HG03135 (cell line): ENCODE measurements around the gene TRIM37.
"Not testable (repeated sequence)": the region's sequence is repeated elsewhere in the genome, so short reads cannot be mapped to it uniquely, and the experiment has no call there.

Experiments
- ATAC-seq: cut with Tn5 transposase; IDR thresholded peaks from one replicate; pipeline ENCODE4 v1.9.1; 2021; ENCODE audit warnings: mild to moderate bottlenecking, moderate library complexity; ENCODE audit not compliant: unreplicated experiment

Gene TRIM37, protein sequence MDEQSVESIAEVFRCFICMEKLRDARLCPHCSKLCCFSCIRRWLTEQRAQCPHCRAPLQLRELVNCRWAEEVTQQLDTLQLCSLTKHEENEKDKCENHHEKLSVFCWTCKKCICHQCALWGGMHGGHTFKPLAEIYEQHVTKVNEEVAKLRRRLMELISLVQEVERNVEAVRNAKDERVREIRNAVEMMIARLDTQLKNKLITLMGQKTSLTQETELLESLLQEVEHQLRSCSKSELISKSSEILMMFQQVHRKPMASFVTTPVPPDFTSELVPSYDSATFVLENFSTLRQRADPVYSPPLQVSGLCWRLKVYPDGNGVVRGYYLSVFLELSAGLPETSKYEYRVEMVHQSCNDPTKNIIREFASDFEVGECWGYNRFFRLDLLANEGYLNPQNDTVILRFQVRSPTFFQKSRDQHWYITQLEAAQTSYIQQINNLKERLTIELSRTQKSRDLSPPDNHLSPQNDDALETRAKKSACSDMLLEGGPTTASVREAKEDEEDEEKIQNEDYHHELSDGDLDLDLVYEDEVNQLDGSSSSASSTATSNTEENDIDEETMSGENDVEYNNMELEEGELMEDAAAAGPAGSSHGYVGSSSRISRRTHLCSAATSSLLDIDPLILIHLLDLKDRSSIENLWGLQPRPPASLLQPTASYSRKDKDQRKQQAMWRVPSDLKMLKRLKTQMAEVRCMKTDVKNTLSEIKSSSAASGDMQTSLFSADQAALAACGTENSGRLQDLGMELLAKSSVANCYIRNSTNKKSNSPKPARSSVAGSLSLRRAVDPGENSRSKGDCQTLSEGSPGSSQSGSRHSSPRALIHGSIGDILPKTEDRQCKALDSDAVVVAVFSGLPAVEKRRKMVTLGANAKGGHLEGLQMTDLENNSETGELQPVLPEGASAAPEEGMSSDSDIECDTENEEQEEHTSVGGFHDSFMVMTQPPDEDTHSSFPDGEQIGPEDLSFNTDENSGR

DNA sequence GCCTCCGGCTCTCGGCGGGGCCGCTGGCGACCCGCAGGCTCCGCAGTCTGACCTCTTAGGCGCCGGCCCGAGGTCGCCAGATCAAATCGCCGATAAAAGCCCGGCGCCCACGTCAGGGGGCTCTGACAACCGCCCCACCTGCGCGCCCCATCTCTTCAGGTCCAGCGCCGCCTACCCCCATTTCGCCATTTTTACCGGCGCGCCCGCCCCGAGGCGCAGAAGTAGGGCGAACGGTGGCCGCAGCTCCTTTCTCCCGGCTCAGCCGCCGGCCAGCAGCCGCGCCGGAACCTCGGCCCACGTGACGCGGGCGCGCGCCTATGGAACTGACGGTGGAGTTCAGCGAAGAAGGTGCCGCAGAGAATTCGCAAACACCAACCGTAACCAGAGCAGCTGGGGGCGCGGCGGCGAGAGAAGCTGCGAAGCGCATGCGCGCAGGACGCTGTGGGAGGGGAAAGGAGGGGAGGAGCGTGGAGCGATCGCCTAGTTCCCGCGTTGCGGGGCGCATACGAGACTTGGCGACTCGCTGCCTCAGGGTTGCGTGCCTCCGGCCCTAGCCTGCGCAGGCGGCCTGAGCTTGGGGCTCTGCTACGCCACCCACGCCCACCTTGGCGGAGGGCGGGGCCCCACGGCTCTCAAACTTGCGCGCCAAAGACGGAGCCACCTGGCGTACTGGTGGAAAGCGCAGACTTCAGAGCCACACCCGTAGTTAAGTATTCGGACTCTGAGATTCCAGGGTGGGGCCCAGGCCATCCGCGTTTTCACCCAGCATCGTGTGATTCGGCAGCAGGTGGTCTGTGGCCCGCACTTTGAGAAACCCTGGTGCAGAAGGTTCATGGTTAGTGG is at the start of gene TRIM37:
Gene TRIM37, minus strand, starts transcription at position 418 of the 843 bp plus-strand sequence. CDS start 419 bp downstream, outside the sequence.
- ATAC-seq = peak; percentile 92

DNA sequence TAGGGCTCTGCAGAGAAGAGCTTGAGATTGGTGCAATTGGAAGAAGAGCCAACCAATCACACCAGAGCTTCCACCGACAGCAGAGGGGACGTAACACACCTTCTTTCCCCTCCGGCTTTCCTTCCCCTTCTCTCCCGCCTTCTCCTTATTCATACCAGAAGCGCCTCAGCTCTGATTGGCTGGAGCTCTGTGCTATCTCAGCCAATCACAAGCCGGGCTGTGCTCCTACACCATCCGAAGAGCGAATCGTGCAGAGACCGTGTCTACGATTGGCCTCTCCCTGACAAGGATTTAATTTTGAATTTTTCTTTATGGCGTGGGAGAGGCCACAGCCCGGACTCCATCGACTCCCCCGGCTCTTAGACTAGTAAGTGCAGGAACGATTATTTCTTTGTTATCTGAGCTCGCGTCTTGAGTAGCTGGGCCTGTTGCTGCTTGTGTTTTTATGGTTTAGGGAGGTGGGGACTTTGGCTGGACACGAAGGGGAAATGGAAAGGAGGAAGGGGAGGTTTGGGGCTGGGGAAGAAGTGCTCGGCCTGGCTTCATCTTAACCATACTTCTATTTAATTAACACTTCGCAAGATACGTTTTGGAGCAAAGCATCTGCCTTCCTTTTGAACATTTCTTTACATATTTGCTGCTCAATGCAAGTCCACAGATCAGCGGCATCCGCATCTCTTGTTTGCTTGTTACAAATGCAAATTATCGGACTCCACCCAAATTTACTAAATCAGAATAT is 48.9 kb upstream of the TRIM37 start, which contains the start of gene PRR11:
Gene PRR11, plus strand, starts transcription at position 308 of the 739 bp plus-strand sequence. CDS start 14,007 bp downstream, outside the sequence.
- peak; percentile 88 for ATAC-seq

DNA sequence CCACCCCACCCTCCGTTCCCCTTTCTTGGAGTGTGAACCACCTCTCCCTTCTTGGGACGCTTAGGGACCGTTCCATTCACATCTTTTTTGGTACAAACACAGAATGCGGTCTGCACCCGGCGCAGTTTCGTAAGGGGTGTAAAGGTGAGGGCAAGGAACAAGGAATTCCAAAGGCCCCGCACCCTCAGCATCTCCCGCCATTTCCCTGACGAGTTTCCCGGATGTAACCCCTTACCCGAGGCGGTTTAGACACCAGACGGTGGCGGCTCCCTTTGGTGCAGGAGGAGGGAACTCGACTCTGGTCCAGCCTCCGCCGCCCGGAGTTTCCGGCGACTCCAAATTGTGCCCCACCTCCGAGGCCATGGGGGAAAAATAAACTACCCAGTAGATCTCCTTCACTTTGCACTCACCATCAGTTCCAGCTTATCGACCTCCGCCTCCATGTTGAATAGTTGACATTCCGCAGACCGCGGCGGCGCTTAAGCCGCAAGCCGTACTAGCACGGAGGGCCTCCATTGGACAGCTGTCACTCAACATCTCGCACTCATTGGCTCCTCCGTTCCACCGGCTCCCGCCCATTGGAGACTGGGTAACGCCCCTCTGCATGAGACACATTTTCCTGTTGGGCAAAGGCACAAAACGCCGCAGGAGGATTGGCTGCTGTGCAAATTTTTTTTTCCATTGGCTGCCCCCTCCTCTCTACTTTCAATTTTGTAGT is 48.2 kb upstream of the TRIM37 start, which contains the start of gene SKA2:
Gene SKA2, minus strand, starts transcription at position 466 of the 718 bp plus-strand sequence. Its CDS starts 23 bp downstream, at position 443.
- peak; percentile 80 for ATAC-seq

DNA sequence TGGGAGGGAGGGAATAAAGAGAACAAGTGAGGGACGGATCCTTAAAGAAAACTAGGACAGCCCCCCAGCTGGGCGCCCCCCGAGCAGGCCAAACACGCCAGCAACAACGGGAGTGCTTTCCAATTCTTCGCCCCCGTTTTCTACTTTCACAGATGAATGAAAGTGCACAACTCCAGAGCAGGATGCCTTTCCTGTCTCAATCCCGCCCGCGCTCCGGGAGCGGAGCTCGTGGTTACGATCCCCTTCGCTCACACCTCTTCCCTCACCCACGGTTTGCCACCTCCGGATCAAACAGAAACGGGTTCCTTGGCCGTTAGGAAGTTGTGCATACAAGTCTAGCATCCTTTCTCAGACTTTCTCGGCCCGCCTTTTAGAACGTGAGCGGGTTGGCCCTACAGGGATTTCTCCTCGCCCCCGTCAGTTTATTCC is 47.6 kb upstream of the TRIM37 start:
- ATAC-seq = no peak

DNA sequence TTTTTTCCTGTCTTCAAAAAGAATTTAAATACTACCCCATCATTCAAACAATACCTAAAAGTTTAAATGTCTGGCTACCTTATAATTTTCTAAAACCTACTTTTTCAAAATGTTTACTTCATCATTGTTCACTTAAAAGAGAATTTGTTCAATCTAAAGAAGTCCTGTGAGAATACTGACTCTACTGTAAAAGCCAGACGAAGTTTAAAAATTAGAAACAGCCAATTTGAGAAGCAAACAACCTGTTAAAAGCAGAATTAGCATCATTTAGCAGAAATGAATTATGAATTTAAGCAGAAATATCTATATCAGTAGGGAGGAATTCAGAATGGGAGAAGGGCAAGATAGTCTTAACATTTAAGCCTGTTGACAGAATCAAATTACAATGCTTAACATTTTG is 46.2 kb upstream of the TRIM37 start:
- no peak for ATAC-seq

DNA sequence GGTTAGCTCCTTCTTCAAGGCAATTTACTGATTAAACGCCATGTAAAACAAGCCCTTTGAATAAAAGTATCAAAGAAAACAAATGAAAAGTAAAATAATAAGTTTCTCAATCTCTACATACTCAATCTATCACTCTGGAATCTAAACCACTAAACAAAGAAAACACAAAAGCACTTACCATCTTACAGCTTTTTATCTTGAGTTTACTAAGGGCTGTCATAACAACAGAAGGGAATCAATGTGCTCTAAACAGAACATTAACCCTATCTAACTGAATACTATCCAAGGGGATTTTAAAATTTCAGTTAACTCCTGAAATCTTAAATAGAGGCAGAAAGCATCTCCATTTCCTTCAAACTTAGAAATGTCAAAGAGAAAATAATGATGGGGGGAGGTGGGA is 44.9 kb upstream of the TRIM37 start:
- ATAC-seq = no peak

DNA sequence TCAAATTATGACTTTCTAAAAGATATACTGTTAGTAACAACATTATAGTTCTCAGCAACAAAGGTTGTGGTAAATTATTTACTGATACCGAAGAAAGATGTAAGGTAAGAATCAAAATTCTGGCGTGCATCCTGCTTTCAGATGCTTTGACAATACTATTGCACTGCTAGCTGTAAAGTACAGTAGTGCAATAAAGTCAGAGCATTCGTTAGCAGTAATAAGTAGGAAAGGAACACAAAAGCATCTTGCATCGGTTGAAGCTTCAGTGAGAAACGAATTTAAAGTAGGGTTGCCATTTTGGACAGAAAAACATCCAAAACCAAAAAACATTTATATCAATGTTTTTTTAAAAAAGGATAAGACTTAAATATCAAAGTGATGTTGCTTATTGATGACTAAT is 44.3 kb upstream of the TRIM37 start:
- no peak for ATAC-seq

DNA sequence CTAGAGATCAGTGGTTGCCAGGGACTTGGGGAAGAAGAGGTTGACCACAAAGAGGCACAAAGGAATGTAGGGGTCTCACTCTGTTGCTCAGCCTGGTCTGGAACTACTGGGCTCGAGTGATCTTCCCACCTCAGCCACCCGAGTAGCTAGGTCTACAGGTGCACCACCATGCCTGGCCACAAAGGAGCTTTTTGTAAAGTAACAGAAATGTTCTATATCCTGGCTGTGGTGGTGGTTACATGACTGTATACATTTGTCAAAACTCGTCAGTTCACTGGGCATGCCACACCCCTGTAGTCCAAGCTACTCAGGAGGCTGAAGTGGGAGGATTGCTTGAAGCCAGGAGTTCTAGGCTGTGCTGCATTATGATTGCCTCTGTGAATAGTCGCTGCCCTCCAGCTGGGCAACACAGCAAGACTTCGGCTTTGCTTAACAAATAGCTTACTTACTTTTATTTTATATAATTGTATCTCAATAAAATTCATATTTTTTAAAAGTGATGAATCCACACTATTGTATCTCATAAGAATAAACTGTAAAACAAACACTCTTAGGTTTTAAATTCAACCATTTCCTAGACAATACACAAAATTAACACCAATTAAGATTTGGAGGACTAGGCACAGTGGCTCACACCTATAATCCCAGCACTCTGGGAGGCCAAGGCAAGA is 43.3 kb upstream of the TRIM37 start:
- ATAC-seq = no peak

DNA sequence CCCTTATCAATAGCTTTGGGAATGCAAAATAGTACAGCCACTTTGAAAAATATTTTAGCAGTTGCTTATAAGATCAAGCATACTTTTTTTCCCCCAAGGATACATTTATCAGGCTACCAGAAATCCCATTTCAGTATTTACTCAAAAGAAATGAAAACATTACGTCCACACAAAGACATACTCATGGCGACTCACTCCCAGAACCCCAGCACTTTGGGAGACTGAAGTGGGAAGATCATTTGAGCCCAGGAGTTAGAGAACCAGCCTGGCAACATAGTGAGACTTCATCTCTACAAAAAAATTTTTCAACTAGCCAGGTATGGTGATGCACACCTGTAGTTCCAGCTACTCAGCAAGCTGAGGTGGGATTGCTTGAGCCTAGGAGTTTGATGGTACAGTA is 42.4 kb upstream of the TRIM37 start:
- ATAC-seq = no peak

DNA sequence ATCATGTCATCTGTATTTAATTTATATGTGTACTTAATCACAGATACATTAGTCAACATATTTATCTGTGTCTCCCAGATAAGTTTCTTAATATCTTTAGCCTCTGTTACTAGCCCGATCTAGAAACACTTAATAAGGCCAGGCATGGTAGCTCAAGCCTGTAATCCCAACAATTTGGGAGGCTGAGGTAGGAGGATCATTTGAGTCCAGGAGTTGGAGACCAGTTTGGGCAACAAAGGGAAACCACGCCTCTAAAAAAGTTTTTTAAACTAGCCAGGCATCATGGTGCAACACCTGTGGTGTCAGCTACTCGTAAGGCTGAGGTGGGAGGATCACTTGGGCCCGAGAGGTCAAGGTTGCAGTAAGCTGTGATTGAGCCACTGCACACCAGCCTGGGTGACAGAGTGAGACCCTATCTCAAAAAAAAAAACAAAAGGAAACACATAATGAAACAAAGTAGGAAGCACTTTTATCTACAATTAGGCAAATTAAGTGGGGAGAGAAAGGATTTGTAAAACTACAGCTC is 39.0 kb upstream of the TRIM37 start:
- no peak for ATAC-seq

DNA sequence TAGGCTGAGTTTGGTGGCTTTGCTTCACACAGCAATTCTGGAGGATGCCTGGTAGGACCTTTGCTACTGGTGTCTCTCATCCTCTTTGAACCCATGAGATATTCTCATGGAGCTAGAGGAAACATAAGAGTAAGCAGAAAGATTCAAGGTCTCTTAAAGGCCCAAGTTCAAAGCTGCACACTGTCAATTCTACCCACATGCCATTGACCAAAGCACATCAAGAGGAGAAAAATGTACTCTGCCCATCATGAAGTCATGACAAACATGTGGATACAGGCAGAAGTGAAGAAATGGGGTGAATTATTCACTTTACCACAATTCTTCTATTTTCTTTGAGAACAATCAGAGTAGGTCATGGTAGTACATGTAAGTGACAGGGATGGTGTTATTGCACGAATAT is 35.2 kb upstream of the TRIM37 start:
- no peak for ATAC-seq

DNA sequence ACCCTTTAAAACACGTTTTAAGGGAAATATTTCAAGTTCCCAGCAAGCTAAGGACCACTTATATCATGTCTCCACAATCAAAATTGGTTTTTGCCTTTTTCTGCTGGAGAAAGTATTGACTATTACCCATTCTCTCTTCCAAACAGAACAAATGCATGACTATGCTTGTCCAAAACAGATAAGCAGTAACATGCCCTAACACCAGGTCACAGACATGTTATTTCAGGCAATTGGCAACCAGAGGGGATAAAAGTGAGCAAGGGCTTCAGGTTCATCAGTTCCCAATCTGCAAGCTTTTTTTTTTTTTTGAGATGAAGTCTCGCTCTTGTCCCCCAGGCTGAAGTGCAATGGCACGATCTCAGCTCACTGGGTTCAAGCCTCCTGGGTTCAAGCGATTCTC is 33.3 kb upstream of the TRIM37 start:
- no peak for ATAC-seq

DNA sequence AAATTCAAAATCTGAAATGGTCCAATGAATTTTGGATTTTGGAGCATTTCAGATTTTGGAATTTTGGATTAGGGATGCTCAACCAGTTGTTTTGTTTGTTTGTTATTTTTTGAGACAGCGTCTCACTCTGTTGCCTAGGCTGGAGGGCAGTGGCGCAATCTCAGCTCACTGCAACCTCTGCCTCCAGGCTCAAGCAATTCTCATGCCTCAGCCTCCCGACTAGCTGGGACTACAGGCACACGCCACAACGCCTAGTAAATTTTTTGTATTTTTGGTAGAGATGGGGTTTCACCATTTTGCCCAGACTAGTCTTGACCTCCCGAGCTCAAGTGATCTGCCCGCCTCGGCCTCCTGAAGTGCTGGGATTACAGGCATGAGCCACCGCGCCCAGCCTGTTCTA is 31.7 kb upstream of the TRIM37 start:
- not testable (repeated sequence) for ATAC-seq

DNA sequence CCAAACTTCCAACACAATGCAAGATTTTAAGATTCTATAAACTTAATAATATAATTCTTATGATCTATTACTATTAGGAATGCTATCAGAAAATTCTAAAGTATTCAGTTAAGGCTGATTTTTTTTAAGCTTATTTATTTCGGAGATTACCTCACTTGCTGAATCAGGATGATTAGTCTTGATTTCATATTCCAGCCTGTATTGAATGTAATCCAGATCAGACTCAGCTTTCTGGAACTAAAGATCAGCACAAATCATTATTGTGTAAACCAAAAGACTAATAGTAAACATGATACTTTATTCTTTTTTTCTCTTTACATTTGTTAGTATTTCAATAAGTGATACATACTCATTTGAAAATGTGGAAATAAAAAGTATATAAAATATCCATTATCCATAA is 24.5 kb upstream of the TRIM37 start:
- no peak for ATAC-seq

DNA sequence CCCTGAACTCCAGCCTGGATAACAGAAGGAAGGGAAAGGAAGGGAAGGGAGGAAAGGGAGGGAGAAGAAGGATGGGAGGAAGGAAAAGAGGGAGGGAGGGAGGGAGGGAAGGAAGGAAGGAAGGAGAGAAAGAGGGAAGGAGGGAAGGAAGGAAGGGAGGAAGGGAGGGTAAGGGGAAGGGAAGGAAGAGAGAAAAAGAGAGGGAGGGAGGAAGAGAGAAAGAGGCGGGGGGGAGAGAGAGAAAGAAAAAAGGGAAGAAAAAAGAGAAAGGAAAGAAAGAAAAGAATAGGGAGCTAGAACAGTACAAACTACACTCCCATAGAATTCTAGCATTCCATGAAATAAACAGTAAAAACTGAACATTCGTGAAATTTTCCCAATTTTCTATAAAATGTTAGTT is 23.1 kb upstream of the TRIM37 start:
- ATAC-seq = no peak

DNA sequence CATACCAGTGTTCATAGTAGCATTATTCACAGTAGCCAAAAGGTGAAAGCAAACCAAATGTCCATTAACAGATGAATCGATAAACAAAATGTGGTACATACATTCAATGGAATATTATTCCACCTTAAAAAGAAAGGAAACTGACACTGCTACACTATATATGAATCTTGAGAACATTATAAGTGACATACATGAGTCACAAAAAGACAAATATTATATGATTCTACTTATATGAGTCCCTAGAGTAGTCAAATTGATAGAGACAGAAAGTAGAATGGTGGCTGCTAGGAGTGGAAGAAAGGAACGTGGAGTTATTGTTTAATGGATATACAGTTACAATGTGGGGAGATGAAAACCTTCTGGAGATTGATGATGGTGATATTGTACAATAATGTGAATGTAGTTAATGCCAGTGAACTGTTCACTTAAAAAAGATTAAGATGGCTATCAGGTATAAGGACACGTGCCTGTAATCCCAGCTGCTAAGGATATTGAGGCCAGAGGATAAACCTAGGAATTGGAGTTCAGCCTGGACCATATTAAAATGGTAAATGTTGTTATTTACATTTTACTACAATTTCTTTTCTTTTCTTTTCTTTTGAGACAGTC is 20.2 kb upstream of the TRIM37 start:
- ATAC-seq = no peak

DNA sequence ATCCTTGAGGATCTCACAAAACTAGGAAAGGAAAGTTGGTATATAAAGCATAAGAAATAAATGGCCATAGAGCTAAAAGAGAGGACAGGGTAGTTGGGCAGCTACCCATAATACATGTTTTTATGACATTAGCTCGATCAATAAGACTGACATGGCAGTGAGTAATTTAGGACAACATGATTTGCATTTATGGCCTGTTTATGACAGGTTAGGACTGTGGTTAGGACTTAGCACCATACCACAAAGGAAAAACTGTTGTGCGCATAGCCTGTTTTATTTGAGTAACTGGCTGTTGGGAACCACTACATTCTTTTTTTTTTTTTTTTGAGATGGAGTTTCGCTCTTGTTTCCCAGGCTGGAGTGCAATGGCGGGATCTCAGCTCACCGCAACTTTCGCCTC is 18.0 kb upstream of the TRIM37 start:
- no peak for ATAC-seq

DNA sequence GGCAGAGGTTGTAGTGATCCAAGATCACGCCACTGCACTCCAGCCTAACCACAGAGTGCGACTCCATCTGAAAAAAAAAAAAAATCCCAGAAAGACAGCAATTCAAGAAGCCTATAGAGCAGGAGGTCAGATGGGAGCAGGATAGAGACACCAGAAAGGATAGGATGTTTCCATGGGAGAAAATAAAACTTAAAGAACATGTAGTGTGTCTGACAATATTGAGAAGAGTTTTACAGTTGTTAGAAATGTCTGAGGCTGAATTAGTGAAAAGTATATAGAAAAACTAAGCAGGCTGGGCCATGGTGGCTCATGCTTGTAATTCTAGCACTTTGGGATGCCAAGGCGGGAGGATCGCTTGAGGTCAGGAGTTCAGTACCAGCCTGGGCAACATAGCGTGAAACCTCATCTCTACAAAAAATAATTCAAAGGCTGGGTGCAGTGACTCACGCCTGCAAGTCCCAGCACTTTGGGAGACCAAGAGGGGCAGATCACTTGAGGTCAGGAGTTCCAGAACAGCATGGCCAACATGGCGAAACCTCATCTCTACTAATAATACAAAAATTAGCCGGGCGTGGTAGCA is 15.3 kb upstream of the TRIM37 start:
- no peak for ATAC-seq
